Activated CD4-positive, alpha-beta T cell treated with anti-CD3 and anti-CD28 coated beads, Interleukin-2, amount 50 U/mL, for 24 hours (primary cell): ENCODE results near the gene KLF17.
"Not testable (repeated sequence)": the region's sequence is repeated elsewhere in the genome, so short reads cannot be mapped to it uniquely, and the experiment has no call there.

Experiments
- DNase-seq, 2 donors: peaks; one replicate each; pipeline ENCODE4 v3.0.0-alpha.2; 2020; ENCODE audit warnings: low read depth in 1 of 2, low spot score in 1 of 2

Gene KLF17

GRCh38 chr1:44108971-44109370 lies 9.7 kb upstream of the KLF17 start:
- no peak for DNase-seq

GRCh38 chr1:44110916-44111315 lies 7.7 kb upstream of the KLF17 start:
- DNase-seq: no peak

DNA sequence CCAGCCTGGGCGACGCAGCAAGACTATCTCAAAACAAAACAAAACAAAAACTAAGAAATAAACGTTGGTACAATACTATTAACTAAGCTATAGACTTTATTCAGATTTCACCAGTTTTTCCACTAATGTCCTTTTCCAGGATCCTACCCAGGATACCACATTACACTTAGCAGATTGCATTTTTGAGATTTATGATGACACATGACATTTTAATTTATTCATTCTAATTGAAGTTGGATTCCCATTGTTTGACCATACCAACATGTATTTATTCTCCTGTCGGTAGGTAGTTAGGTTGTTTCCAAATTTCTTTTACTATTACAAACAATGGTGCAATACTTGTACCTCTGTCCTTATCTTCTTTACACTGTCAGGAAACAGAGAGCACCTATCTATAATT lies 6.8 kb upstream of the KLF17 start:
- DNase-seq: no peak

DNA sequence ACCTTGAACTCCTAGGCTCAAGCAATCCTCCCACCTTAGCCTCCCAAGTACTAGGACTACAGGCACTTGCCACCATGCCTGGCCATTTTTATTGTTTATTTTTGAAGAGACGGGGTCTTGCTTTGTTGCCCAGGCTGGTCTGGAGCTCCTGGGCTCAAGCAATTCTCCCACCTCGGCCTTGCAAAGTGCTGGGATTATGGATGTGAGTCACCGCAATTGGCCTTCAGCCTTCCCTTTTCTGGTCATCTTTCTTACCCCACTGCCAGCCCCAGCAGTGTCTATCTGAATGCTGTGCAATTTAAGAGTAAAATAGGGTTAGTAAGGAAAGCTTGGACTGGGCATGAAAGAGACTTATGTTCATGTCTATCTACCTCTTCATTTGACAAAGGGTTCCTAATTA lies 6.1 kb upstream of the KLF17 start:
- no peak for DNase-seq

- DNase-seq: no peak
These were observed 5.5 kb upstream of the KLF17 start for GRCh38 chr1:44113095-44113609.

- DNase-seq: no peak
These were observed 4.5 kb upstream of the KLF17 start for GRCh38 chr1:44114098-44114497.

GRCh38 chr1:44117272-44117671 lies 1.3 kb upstream of the KLF17 start:
- DNase-seq: not testable (repeated sequence)

DNA sequence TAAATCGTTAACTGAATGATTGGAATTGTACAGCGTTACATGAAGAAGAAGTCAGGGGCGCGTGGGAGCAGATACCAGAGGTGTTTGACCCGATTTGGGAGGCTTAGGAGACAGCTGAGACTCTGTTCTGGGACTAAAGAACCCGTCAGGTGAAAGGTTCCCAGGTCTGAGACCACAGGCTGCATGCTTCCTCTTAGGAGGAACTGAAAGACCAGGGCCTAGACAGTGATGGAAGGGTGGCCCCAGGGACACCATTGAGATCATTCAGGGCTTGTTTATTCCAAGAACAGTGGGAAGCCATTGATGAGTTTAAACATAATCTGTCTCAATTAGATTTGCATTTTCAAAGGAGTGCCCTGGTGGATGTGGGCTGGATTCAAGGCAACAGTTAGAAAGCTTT lies 904 bp downstream of the KLF17 start:
- no peak for DNase-seq

DNA sequence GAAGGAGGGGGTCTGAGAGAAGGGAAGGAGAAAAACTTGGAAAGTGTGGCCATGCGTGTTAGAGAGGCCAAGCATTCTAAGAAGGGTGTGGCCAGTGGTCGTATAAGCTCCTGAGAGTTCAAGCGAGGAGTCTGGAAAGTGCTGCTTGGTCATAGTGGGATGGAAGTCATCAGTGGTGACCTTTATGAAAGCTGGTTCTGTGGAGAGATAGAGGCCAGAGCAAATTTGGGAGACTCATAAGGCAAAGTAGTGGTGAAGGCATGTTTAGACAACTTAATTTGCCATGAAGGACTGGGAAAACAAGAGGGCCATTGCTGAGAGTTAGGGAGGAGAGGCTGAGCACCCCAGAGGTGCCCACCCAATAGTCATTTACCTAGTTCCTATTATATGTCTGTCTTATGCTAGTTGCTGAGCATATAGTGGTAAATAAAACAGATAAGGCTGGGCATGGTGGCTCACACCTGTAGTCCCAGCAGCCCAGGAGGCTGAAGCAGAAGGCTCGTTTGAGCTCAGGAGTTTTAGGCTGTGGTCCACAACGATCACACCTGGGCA lies 1.9 kb downstream of the KLF17 start:
- DNase-seq: no peak

- DNase-seq: no peak
These were observed 11.2 kb downstream of the KLF17 start for GRCh38 chr1:44129616-44130500.

DNA sequence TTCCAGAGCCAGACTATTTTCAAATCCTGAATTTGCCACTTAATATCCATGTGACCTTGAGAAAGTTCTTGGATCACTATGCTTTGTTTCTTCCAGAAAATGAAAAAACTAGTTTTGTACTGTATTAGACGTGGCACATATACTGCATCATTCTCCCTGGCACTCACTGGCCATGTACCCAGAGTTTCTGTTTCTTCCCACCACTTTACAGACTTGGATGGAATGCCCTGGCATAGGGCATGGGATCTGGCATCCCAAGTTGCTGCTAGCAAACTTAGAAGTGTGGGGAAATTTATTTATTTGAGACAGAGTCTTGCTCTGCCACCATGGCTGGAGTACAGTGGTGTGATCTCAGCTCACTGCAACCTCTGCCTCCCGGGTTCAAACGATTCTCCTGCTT lies 12.8 kb downstream of the KLF17 start:
- DNase-seq: no peak

DNA sequence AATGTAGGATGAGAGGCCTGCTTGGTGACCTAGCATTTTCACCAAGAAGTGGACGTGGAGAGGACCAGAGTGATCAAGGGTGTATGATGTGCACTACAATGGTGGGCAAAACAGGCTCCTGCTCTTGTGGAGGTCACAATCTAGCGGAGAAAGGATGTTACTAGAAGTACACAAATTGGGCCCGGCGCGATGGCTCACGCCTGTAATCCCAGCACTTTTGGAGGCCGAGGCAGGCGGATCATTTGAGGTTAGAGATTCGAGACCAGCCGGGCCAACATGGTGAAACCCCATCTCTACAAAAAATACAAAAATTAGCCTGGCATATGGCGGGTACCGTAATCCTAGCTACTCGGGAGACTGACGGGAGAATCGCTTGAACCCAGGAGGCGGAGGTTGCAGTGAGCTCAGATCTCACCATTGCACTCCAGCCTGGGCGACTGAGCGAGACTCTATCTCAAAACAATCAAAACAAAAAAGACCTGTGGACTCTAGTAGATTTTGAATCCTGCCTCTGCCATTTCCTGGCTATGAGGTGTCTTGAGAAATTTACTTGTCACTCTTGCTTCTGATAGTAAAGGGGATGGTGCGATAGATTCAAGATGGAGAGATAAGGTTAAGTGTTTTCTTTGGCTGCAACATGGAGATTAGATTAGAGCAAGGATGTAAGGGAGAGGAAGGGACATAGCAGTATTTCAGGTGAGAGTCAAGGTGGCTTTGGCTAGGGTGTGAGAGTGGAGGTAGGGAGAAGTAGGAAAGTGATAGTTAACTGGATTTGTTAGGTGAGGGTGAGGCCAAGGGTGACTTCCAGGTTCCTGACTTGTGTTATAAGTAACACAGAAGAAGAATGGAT lies 15.7 kb downstream of the KLF17 start:
- no peak for DNase-seq

DNA sequence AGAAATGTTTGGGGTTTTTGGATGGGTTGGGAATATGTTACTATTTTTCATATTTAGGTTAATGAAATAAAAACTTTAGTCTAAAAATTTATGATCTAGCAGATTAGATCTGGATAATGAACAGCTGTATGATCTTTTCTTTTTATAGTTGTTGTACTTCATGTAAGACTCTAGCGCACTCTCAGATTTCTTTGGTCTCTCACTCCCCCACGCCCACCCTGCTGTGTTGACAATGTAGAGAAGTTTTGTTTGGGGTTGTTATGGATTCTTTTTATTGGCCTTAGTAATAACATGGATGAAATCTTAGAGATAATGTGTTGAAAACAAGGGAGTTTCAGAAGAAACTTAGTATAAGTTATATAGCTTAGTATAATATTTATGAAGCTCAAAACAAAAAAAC lies 17.3 kb downstream of the KLF17 start:
- no peak for DNase-seq

DNA sequence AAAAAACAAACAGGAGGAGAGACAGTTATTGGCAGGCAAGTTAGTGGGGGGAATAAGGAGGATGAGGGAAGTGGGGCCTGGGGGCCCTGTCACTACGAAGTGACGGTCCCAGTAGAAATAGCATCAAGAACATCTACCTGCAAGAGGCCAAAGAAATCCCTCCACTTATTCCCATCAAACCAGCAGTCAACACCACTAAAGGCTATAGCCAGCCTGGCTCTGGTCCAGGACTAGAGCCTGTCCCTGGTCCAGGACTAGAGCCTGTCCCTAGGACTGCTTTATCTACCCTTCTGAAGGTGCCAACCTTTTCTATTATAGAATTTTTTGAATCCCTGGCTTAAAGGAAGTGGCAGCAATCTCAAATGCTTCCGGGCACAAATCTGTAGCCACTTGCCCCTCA lies 19.6 kb downstream of the KLF17 start:
- DNase-seq: no peak

DNA sequence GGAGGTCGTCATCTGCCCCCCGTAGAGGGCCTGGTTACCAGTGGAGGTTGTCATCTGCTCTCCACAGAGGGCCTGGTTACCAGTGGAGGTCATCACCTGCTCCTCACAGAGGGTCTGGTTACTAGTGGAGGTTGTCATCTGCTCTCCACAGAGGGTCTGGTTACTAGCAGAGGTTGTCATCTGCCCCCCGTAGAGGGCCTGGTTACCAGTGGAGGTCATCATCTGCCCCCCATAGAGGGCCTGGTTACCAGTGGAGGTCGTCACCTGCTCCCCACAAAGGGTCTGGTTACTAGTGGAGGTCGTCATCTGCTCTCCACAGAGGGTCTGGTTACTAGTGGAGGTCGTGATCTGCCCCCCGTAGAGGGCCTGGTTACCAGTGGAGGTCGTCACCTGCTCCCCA lies 20.9 kb downstream of the KLF17 start:
- not testable (repeated sequence) for DNase-seq

- DNase-seq: no peak
These were observed 22.9 kb downstream of the KLF17 start, which contains the start of gene KLF18 for GRCh38 chr1:44141531-44141930. Gene KLF18, minus strand, starts transcription at chr1:44141631. Its CDS starts 0 bp downstream, at chr1:44141631.

GRCh38 chr1:44144962-44145756 lies 26.5 kb downstream of the KLF17 start:
- DNase-seq: no peak

DNA sequence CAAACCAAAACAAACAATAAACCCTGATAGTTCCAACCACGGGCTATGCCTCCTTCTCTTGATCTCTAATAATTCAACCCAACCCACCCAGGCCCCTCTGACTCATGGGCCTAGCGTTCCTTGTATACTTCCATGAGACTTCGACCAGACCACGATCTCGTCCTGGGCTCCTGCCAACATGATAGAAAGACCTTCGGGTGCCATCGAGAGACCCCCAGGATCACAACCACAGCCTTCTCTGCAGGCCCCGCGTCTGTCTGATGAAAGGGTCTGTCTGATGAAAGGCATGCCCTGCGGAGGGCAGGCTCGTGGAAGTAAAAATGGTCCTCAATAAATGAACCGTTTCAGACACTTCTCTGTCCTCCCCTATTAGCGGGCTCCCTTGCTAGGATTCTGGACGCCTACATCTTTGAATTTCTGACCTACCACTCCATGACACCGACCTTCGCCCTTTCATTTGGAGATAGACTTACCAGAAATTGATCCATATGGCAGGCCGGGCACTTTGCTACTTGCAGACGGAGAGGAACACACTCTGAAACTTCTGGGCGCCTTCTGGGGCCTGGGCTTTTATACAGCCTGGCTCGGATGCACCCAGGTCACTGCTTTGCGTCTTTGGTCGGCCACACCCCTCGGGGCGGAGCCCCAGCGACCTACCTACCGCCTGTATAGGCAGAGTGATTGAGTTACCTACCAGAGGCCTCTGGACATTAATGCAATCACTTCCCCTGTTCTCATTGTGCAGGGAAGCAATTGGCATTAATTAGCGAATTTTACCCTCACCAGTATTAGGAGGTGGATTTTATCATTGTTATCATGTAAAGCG lies 28.1 kb downstream of the KLF17 start:
- no peak for DNase-seq

DNA sequence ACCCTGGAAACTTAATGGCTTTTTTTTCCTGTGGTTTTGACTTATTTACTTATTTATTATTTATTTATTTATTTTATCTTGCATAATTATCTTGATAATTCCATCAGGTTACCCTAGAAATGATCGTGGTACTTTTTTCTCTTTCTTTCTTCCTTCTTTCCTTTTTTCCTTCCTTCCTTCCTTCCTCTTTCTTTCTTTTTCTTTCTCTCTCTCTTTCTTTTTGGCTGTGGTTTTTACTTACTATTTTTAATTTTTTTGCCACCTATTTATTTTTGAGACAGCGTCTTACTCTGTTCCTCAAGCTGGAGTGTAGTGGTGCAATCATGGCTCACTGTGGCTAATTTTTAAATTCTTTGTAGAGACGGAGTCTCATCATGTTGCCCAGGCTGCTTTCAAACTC lies 29.0 kb downstream of the KLF17 start:
- no peak for DNase-seq

GRCh38 chr1:44151332-44151731 lies 32.7 kb downstream of the KLF17 start:
- no peak for DNase-seq
